Mucosa of gallbladder (tissue), 1 donor: ENCODE measurements around the gene SNRPD2. TPM values are rescaled to one million over a fixed set of nuclear protein-coding genes. Genes with fewer than 3 reads are reported as not detected.
A peak's percentile ranks its signal among the peaks of the same experiment; 100 is the strongest.

ENCODE experiments used
- DNase-seq: peaks from one replicate; pipeline ENCODE4 v3.0.0-alpha.2; 2020; ENCODE audit warnings: low spot score
- total RNA-seq: library from RNA; stranded (reverse); gene quantifications from one replicate; pipeline ENCODE4 v1.2.1, GENCODE V29; 2021
- donor health status: DM: no; HTN: no; CAD: no.

SNRPD2 gene
- total RNA-seq, 1 donor from 2014 or later = 269 TPM

DNA sequence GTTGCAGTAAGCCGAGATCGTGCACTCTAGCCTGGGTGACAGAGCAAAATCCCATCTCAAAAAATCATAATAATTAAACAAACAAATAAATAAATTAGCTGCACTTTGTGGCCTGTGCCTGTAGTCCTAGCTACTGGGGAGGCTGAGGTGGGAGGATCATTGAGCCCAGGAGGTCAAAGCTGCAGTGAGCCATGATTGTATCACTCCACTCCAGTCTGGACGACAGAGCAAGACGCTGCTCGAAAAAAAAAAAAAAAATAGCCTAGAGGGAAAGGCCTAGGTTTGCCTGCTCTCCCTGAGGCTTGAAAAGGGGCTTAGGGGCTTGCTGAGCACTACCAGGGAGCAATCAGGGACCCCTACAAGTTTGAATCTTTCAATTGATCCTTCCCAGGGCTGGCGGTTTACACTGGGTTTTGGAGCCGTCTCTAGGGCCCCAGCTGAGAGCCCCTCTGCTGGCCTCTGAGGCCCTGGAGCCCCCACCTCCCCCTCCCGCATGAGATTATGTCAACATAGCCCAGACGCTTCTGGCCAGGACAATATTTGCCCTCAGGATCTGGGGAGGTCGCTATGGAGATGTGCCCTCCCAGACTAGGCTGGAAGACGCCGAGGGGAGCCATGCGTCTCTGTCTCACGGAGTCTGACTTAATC, 34.1 kb downstream of the SNRPD2 start:
- no peak for DNase-seq

DNA sequence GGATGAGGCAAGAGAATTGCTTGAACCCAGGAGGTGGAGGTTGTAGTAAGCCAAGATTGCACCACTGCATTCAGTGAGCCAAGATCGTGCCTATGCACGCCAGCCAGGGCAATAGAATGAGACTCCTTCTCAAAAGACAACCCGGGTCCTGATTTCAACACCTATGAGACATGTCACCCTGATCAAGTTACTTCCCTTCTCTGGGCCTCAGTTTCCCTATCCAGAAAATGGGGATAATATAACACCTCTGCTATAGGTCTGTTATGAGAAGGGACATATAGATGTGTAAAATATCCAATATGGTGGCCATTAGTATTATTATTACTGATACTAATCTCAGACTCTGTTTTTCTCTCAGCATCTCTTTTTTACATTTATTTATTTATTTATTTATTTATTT, 36.7 kb downstream of the SNRPD2 start:
- no peak for DNase-seq

DNA sequence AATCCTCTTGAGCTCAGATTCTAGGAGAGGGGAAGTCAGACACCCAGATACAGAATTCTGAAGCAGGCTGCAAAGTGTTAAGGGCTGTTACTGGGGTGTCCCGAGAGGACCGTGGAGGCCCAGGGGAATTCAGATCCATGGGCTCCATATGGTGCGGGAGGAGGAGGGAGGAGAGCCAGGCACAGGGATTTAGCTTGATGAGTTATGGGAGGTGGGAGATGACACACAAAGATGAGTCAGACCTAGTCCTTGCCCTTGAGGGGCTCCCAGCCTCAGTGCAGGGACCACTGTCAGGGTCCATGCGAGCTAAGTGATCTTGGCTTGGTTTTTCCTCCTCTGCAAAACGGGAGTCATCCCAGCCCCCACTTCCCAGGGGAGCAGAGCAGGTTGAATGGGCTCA, 38.1 kb downstream of the SNRPD2 start:
- no peak for DNase-seq

DNA sequence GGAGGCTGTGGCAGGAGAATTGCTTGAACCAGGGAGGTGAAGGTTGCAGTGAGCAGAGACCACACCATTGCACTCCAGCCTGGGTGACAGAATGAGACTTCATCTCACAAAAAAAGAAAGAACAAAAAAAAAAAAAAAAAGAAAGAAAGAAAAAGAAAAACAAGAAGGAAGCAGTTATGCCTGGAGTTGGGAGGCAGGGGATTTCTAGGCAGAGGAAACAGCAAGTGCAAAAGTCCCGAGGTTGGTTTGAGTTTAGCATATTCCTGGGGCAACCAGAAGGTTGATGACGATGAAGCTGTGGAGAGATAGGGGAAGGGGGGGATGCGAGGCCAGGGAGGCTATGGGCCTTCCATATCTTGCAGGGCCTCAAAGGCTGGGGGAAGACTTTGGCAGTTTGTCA, 41.0 kb downstream of the SNRPD2 start:
- DNase-seq = no peak

DNA sequence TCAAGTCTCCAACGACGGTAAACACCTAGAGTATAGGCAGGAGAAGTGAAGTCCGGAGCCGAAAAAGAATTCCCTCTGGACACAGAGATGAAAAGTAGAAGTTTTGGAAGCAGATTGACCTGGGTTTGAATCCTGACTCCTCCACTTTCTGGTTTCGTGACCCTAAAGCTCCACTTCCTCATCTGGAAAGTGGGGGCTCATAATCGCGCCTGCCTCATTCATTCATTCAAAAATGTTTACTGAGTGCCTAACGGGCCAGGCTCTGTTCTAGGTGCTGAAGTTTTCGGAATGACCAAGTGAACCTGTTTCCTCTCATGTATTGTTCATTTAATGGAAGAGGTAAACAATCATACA, 45.4 kb downstream of the SNRPD2 start:
- DNase-seq = no peak

DNA sequence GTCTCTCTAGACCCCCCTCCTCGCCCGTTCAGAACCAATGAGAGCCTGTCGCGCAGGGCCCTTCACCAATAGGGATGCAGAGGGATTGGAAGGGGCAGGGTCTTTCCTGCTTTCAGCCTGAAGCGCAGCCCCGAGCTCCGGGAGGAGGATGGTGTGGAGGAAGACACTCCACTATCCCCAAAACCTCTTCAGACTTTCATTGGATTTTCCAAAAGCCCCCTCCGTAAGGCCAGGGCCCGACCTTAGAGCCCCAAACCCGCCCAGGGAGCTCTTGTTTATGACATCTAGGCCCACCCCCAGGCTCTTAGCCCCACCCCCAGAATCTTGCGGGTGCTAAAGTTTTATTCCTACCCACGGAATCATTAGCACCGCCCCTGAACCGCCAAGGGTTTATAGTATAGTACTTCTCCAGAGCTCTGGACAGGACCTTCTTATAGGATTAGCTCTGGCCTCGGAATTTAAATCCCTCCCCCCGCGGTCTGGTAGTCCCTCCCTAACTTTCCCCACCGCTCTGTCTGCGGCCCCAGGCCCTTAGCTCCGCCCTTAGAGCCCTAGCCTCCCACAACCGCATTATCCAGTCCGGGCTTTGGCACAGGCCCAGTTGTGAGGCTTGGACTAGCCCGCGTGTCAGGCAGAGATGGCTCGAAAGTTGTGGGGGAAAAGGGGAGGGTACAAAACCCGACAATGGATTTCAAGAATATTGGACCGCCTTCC, 46.0 kb downstream of the SNRPD2 start:
- peak; percentile 85 for DNase-seq

DNA sequence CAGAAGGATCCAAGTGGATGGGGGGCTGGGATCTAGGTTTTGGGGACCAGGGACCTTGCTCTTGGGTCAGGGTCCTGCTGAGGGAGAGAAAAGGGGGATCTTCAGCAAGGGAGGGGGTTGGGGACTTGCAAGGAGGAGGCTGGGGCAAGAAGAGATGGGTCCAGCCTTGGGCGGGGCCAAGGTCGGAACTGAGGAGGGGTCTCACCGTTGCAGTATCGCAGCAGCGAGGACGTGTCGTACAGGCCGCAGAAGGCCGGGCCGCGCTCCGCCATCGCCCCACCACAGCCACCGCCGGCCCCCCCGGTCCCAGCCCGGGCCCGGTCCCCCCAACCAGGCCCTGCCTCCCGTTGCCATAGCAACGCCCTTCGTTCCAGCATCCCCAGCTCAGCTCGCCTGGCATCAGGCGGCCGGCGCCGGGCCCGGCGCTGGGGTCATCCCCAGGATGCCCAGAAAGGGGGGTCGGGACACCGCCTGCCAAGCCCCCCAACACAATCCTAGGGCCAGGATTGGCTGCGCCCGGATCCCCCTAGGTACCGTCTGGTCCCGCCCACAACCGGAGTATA, 46.6 kb downstream of the SNRPD2 start:
- no peak for DNase-seq

DNA sequence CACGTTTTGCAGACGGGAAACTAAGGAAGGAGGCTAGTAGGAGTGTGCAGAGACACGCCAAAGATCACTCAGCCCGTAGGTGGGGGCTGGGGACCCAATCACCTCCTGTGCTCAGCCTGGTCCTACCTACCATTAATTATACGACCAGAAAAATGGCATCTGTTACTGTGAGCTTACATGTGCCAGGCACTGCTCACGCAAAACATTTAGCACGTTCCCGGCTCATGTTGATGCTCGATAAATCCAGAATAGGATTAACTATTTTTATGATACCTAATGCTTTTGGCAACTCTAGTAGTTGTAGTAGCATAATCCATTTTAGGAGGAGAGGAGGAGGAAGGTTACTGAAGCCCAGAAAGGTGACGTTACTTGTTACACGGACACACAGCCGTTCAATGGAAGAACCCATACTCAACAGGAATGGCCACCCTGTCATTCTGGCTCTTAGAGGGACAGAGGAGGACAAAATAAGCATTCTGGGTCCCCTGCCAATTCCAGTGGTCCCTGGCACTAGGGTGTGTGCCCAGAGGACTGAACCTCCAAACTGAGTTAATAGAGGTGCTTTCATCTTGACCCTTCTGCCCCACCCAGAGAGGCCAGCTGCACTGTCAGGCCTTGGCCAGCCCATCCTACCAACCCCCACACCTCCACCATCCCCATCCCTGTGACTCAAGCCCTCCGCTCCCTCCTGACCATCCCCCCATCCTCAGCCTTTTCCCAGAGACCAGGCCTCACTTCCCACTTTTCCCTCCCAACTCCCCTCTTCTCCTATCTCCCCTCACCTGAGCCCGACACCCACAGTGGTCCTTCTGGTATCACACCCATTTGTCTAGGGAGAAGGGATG, 47.6 kb downstream of the SNRPD2 start:
- no peak for DNase-seq

DNA sequence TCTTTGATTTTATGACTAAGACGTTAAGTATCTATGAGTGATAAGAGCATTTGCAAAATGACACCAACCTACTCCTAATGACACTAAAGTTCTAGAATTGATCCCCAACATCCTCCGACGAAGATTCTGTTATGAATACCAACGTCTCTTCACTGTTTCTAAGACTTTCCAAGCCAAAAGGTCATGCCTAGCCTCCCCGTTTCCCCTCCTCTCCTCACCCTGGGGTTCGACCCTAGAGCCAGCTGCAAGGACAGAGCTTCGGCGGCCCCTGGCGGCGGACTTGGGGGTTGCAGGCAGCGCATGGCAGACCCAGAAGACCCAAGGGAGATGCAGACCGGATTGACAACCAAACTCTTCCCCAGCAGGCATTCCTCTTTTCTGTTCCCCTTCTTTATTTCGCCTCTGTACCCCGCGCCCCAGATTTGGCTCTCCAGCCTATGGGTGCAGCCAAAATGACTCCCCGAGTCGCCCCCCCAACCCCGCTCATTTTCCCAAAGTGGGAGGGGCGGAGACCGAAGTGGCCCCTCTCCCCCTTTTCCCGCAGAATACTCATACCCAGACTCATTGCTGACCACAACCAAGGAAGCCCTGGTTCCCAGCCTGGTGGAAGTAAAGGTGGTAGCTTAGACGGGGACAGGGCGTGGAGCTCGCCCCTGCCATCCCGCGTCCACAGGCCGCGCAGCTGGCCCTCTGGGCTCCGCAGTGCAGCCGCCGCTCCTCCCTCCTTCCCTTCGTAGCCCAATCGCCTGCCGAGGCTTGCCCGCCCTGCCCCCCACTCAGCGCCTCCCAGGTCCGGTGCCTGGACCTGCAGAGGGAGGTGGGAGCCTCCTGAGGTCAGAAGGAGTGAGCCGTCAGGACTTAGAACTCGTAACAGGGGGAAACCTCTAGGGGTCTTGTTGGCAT, 48.5 kb downstream of the SNRPD2 start:
- DNase-seq = peak; percentile 88

DNA sequence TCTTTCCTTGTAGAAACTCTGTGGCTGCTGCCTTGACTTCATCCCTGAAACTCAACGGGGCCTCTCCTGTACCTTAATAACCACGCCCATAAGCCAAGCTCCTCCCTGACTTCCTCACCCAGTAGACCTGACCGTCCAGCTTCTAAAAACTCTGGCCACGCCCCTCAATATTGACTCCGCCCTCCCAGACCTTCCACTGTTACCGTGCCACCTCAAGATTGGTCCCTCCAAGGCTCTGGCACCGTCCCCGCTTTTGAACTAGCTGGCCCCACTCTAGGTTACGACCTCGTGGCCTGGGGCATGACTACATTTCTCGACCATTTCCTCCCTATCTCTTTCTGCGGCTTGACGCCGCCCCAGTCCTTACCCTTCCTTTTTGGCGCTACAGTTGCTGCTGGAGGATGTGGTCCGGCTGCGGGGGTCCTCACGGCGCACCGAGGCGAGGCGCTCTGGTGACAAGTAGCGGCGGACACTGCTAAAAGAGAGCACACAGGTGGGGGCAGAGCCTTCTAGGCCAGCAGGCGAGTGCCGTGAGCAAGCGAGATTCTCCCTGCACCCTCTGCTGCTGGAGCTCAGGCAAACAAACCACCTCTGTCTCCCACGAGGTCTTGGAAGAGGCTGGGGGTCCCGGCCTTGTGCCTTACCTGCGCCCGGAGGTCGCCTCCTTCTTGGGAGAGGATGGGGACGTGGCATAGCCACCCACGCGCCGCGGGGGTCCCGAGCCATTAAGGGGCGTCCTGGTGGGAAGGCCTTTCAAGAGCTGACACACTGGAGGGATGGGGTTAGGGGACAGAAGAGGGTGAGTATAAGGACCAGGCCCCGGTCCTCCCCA, 50.3 kb downstream of the SNRPD2 start:
- peak; percentile 93 for DNase-seq

DNA sequence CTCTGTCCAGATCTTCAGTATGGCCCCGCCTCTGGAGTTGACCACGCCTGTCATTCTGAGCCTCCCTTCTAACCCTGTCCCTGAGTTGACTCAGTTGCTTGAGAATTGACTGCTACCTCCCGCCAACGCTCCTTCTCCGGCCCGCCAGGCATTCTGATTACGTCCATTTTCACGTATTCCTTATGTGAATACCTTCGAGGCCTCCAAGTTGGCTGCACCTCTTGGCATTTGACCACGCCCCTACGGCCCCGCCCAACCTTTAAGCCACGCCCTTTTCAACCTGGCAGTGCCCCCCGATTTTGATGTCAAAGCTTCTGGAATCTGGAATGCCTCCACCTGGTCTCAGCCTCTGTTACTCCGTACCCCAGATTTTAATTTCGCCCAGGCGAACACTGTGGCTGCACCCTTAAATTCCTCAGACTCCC, 50.9 kb downstream of the SNRPD2 start:
- DNase-seq = peak; percentile 25

DNA sequence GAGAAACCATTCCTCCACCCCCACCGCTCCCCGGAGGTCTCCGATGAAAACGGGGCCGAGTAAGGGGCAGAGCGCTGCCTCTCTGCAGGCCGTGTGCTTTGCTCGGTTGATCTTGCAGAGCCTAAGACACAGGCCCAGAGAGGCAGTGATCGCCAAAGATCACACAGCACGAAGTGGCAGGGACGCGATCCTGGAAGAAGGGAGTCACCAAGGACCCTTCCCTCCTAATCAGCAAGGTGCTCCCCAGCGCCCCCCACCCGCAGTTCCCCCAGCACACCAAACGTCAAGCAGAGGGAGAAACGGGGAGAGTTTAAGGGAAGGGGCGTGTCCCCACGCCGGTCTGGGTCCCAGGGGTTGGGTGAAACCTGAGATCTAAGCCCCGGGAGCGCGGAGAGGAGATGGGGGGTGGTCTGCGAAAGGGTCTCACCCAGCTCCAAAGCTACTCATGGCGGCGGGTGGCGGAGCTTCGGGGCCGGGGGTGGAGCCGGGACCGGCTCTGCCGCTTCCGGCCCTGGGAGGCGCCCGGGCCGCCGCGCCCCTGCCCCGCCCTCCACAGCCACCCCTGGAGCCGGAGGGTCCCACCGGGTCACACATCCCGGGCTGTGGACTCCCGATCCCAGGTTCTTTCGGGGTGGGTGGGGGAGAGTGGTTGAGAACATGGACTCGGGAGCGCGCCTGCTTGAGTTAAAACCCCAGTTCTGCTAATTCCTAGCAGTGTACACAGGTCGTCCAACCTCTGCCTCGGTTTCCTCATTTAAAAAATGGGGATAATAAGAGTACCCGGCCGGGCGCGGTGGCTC, 52.6 kb downstream of the SNRPD2 start, which contains the start of gene EML2:
Gene EML2, minus strand, starts transcription at position 468 of the 800 bp plus-strand sequence. Its CDS starts 21 bp downstream, at position 447.
- no peak for DNase-seq

DNA sequence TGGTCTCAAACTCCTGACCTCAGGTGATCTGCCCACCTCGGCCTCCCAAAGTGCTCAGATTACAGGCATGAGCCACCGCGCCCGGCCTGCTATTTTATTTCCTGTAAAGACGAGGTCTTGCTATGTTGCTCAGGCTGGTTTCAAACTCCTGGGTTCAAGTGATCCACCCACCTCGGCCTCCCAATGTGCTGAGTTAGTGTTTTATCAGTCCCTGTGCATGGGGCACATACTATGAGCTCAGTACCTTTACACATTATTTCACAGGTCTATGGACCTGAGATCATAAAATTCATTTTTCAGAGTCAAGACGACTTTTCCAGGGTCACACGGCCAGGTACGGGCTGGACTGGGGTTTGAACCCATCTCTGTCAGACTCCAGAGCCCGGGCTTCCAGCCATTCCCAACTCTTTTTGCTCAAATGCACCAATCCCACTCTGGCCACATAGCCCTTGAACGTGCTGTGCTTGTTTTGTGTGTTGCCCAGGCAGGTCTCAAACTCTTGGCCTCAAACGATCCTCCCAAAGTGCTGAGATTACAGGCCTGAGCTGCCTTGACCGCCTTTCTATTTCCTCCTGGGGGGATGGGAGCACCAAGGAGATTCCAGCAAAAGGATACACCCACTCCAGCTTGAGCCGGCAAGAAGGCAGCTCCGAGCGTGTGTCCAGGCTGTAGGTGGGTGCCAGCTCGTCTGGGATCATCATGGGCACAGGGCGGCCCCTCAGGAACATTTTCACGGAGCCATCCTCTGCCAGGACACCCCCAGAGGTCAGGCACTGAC, 53.7 kb downstream of the SNRPD2 start:
- peak; percentile 49 for DNase-seq

Other genes starting within 250 kb of the SNRPD2 start
- gene FOSB, start 224.0 kb downstream of the SNRPD2 start, total RNA-seq = 7.2 TPM
- 10.7 TPM for gene RTN2, start 194.9 kb downstream of the SNRPD2 start, total RNA-seq
- gene PPM1N, start 193.5 kb downstream of the SNRPD2 start, total RNA-seq = 2.2 TPM
- 137 TPM for gene VASP, start 184.5 kb downstream of the SNRPD2 start, total RNA-seq
- 11.5 TPM for gene OPA3, start 107.2 kb downstream of the SNRPD2 start, total RNA-seq
- gene GPR4, start 89.7 kb downstream of the SNRPD2 start, total RNA-seq = 2.2 TPM
- 68.4 TPM for gene EML2, start 52.6 kb downstream of the SNRPD2 start, total RNA-seq
- gene GIPR, start 23.7 kb downstream of the SNRPD2 start, total RNA-seq = 10.3 TPM
- gene QPCTL, start 713 bp upstream of the SNRPD2 start, total RNA-seq = 8.0 TPM
- gene FBXO46, start 38.9 kb upstream of the SNRPD2 start, total RNA-seq = 22.0 TPM
- gene MEIOSIN, start 41.5 kb upstream of the SNRPD2 start, total RNA-seq = not detected
- 29.6 TPM for gene SIX5, start 77.3 kb upstream of the SNRPD2 start, total RNA-seq
- gene DMPK, start 90.5 kb upstream of the SNRPD2 start, total RNA-seq = 163 TPM
- 66.0 TPM for gene DMWD, start 100.9 kb upstream of the SNRPD2 start, total RNA-seq
- gene RSPH6A, start 123.4 kb upstream of the SNRPD2 start, total RNA-seq = 0.09 TPM
- 72.6 TPM for gene SYMPK, start 171.2 kb upstream of the SNRPD2 start, total RNA-seq
- 10.1 TPM for gene FOXA3, start 172.4 kb upstream of the SNRPD2 start, total RNA-seq
- gene IRF2BP1, start 194.2 kb upstream of the SNRPD2 start, total RNA-seq = 44.4 TPM
- gene MYPOP, start 210.7 kb upstream of the SNRPD2 start, total RNA-seq = 13.0 TPM
- gene NANOS2, start 222.8 kb upstream of the SNRPD2 start, total RNA-seq = not detected